OCI-LY7 (cell line): ENCODE results near the gene RBM39. TPM values are rescaled to one million over a fixed set of nuclear protein-coding genes. Genes with fewer than 3 reads are reported as not detected.

Experiments used
- Bru-seq: library from RNA; stranded (reverse); fragments of 400-500 nt; gene quantifications from one replicate; lab custom pipeline; 2021; lab: Mats Ljungman, UMichigan
- BruChase-seq, 2 experiments: library from RNA; stranded (reverse); fragments of 400-500 nt; gene quantifications; one replicate each; lab custom pipeline; 2021; lab: Mats Ljungman, UMichigan
- BruUV-seq: library from RNA; stranded (reverse); fragments of 400-500 nt; replicated peaks from 2 replicates; lab custom pipeline; 2021; lab: Mats Ljungman, UMichigan
- CTCF ChIA-PET: fragments of 300-600 bp; sonication (Branson Sonifier 250); formaldehyde crosslinking; loops from one replicate; lab custom pipeline; 2022; ENCODE audit warnings: antibody characterized with exemption; ENCODE audit not compliant: unreplicated experiment; lab: Charles Lee
- POLR2A ChIA-PET: fragments of 300-600 bp; sonication (Branson Sonifier 250); formaldehyde crosslinking; loops from one replicate; lab custom pipeline; 2022; ENCODE audit warnings: antibody characterized with exemption; lab: Charles Lee
- DNase-seq: peaks from one replicate; pipeline ENCODE4 v3.0.0-alpha.2; 2015; ENCODE audit warnings: low spot score
- H2AFZ ChIP-seq: fragments of 200-600 bp; sonication (generic), shearing (Covaris generic); 2 replicates; pipeline ENCODE4 v1.6.1; 2014; ENCODE audit warnings: mild to moderate bottlenecking, antibody characterized with exemption, low read length, moderate library complexity
- H3K27ac ChIP-seq: fragments of 200-600 bp; sonication (generic); 2 replicates; pipeline ENCODE4 v1.5.1; 2014; ENCODE audit warnings: mixed run types, low read depth, mild to moderate bottlenecking, moderate library complexity, low read length, inconsistent platforms; ENCODE audit not compliant: poor library complexity, severe bottlenecking
- H3K36me3 ChIP-seq: fragments of 200-600 bp; sonication (generic); 2 replicates; pipeline ENCODE4 v1.6.1; 2014; ENCODE audit warnings: mild to moderate bottlenecking, antibody characterized with exemption, low read length, moderate library complexity, mixed read lengths; ENCODE audit not compliant: insufficient read depth
- H3K4me1 ChIP-seq: fragments of 200-600 bp; sonication (generic); 2 replicates; pipeline ENCODE4 v1.5.1; 2014; ENCODE audit warnings: mild to moderate bottlenecking, low read length; ENCODE audit not compliant: insufficient read depth, poor library complexity, severe bottlenecking
- H3K4me2 ChIP-seq: fragments of 200-600 bp; sonication (generic); 2 replicates; pipeline ENCODE4 v1.6.1; 2014; ENCODE audit warnings: mild to moderate bottlenecking, low read length
- H3K4me3 ChIP-seq: fragments of 200-600 bp; sonication (generic); 2 replicates; pipeline ENCODE4 v1.5.1; 2014; ENCODE audit warnings: mild to moderate bottlenecking, low read depth, low read length; ENCODE audit not compliant: poor library complexity, severe bottlenecking
- H3K79me2 ChIP-seq: fragments of 200-600 bp; sonication (generic); 2 replicates; pipeline ENCODE4 v1.6.1; 2016; ENCODE audit warnings: low read depth, mild to moderate bottlenecking, low read length, moderate library complexity, mixed read lengths; ENCODE audit not compliant: insufficient read depth
- H3K9me2 ChIP-seq: fragments of 200-600 bp; sonication (generic); 2 replicates; pipeline ENCODE4 v1.6.1; 2016; ENCODE audit warnings: mild to moderate bottlenecking, low read length, mixed read lengths; ENCODE audit not compliant: insufficient read depth
- H3K9me3 ChIP-seq: fragments of 200-600 bp; sonication (generic); 2 replicates; pipeline ENCODE4 v1.6.1; 2014; ENCODE audit warnings: mild to moderate bottlenecking, mixed run types, low read length, mixed read lengths
- H4K20me1 ChIP-seq: fragments of 200-600 bp; sonication (generic); 2 replicates; pipeline ENCODE4 v1.6.1; 2014; ENCODE audit warnings: mild to moderate bottlenecking, antibody characterized with exemption, low read length, moderate library complexity, mixed read lengths; ENCODE audit not compliant: insufficient read depth
- CTCF ChIP-seq: fragments of 200-600 bp; sonication (generic); conservative IDR thresholded peaks from 2 replicates; pipeline ENCODE4 v1.5.1; 2014; ENCODE audit warnings: mild to moderate bottlenecking, antibody characterized with exemption, low read length, moderate library complexity, mixed read lengths
- EZH2phosphoT487 ChIP-seq: fragments of 200-600 bp; sonication (generic); IDR thresholded peaks from 2 replicates; pipeline ENCODE4 v1.6.1; 2018; ENCODE audit warnings: low read depth, borderline replicate concordance, mild to moderate bottlenecking, mixed run types, antibody characterized with exemption, low read length, moderate library complexity, mixed read lengths
- intact Hi-C: fragments of 100-400 bp; cut with micrococcal nuclease; formaldehyde crosslinking; loops from one replicate; pipeline ENCODE4 v1.10.0; 2022; ENCODE audit not compliant: unreplicated experiment
- long read RNA-seq: library from polyadenylated mRNA; stranded (forward); transcript quantifications from one replicate; pipeline ENCODE4 v2.0.0, GENCODE V29; 2022
- total RNA-seq, 2 experiments: library from RNA; depleted of rRNA in 1 of 2; stranded (reverse); fragments of >200 nt in 1 of 2; shearing (Covaris generic) in 1 of 2; gene quantifications; 2 replicates each; pipeline ENCODE4 v1.2.3, GENCODE V29; 2014 to 2022

The RBM39 gene
- total RNA-seq (2014; rRNA removed; shearing (Covaris generic)): 346 and 448 TPM in 2 replicates
- 429 and 431 TPM in 2 replicates for total RNA-seq (2022)
- Bru-seq, nascent RNA: percentile 99 among the genes with signal in this experiment
- percentile 98 among the genes with signal in this experiment for BruChase-seq, experiment 1, labeled RNA remaining after a 6-hour chase
- percentile 99 among the genes with signal in this experiment for BruChase-seq, experiment 2, labeled RNA remaining after a 2-hour chase
- long read RNA-seq, full-length matches to known transcripts: 332 of 517 reads
- long read RNA-seq, partial matches to known transcripts: 13 of 517 reads
- long read RNA-seq, other reads (novel, unspliced or antisense): 172 of 517 reads

- Histone ChIP-seq H3K4me2 (peak within 1 kb of the TSS; percentile 96), H3K4me3 (peak within 1 kb of the TSS; percentile 95), H3K79me2 (peaks cover 65% of the 10 kb centered on the region), H3K36me3 (peaks cover 49% of the 10 kb centered on the region), H3K9me3 (no peaks in the 10 kb centered on the region), H2AFZ (no peak within 1 kb of the TSS; the same call in 1 of the 2 replicates), H3K4me1 (peaks cover 42% of the 10 kb centered on the region), H3K9me2 (no peaks in the 10 kb centered on the region), H4K20me1 (peaks cover 30% of the 10 kb centered on the region), H3K27ac (peak within 1 kb of the TSS; percentile 96)
- intact Hi-C loops: loop anchor here (1.0 to 5.0 kb wide), 5 partner anchors 26 to 210 kb away; partner anchors contain the start of genes CPNE1, PHF20, RBM12 and SCAND1
- CTCF ChIA-PET: interaction anchor here (0.6 to 1.0 kb wide), 2 partner anchors 141 to 465 kb away, joined by 3 to 5 read pairs; no protein-coding TSS in a partner anchor
- POLR2A ChIA-PET: interaction anchor here (0.6 to 4.0 kb wide), 17 partner anchors 9 to 328 kb away, joined by 3 to 76 read pairs (median 4); partner anchors contain the start of genes PHF20 and SCAND1
- BruUV-seq: no TSS peak
- no peak for TF ChIP-seq EZH2phosphoT487
- peak; percentile 33; the same call in 1 of the 2 replicates for TF ChIP-seq CTCF
- DNase-seq: peak; percentile 100
Observed at GRCh38 chr20:35741892-35742740, at the start of gene RBM39. Gene RBM39, minus strand, starts transcription at chr20:35742260. Its CDS starts 1,386 bp downstream, at chr20:35740874.

DNA sequence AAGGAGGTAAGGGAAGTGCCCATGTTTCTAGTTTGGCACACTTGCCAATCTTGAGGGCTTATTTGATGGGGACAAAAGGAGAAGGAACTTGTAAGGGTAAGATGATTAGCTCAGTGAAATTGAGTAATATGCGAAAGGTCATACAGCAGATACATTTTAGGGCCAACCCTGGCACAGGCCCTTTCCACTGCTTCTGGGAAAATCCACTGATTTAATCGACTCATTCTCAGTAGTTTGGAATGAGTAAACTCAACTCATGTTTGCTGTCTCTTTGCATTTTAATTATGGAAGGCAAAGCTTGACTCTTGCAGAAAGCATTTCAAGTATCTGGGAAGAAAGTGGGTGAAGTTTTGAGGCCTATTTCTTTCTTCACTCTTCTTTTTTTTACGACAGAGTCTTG is 49.8 kb upstream of the RBM39 start:
- no peak for TF ChIP-seq CTCF
- no peak for TF ChIP-seq EZH2phosphoT487
- 0 out of 2 replicates have a peak, but pooled peaks cover 3% of the 10 kb centered on the region for H3K36me3 ChIP-seq
- H3K4me2 ChIP-seq: no peak overlapping the region
- BruUV-seq: no TSS peak
- H2AFZ ChIP-seq: no peak overlapping the region
- H3K4me1 ChIP-seq: peaks cover 7% of the 10 kb centered on the region
- H3K79me2 ChIP-seq: peaks cover 3% of the 10 kb centered on the region
- no peak overlapping the region for H3K4me3 ChIP-seq
- intact Hi-C loops: no loop called here
- no peaks in the 10 kb centered on the region for H3K9me2 ChIP-seq
- no peak overlapping the region for H3K27ac ChIP-seq
- CTCF ChIA-PET: no interaction called here
- no peak for DNase-seq
- POLR2A ChIA-PET: interaction anchor here (0.6 kb wide), 1 partner anchor 392 kb away, joined by 4 read pairs; no protein-coding TSS in a partner anchor
- no peaks in the 10 kb centered on the region for H3K9me3 ChIP-seq
- no peaks in the 10 kb centered on the region for H4K20me1 ChIP-seq
